NCI-H510A (cell line): ENCODE results near the gene LRRC55.
"Not testable (repeated sequence)": the region's sequence is repeated elsewhere in the genome, so short reads cannot be mapped to it uniquely, and the experiment has no call there.

Experiments used
- DNase-seq: peaks from one replicate; lab custom pipeline; 2025; lab: John Stamatoyannopoulos, UW

LRRC55 gene

GRCh38 chr11:57161351-57161750 is 20.4 kb upstream of the LRRC55 start:
- no peak for DNase-seq

GRCh38 chr11:57162179-57162898 is 19.4 kb upstream of the LRRC55 start:
- no peak for DNase-seq

- no peak for DNase-seq
Measured at GRCh38 chr11:57163160-57163868, 18.4 kb upstream of the LRRC55 start.

GRCh38 chr11:57164317-57164716 is 17.4 kb upstream of the LRRC55 start:
- DNase-seq, result no peak

GRCh38 chr11:57167125-57167846 is 14.5 kb upstream of the LRRC55 start:
- DNase-seq, result no peak

GRCh38 chr11:57169732-57170313 is 11.9 kb upstream of the LRRC55 start:
- not testable (repeated sequence) for DNase-seq

GRCh38 chr11:57172031-57172430 is 9.7 kb upstream of the LRRC55 start:
- DNase-seq, result no peak

GRCh38 chr11:57174656-57175055 is 7.1 kb upstream of the LRRC55 start:
- no peak for DNase-seq

GRCh38 chr11:57175478-57175877 is 6.3 kb upstream of the LRRC55 start:
- DNase-seq, result no peak

- DNase-seq, result no peak
Measured at GRCh38 chr11:57178334-57178733, 3.4 kb upstream of the LRRC55 start.

- no peak for DNase-seq
Measured at GRCh38 chr11:57179681-57180080, 2.1 kb upstream of the LRRC55 start.

- DNase-seq, result no peak
Measured at GRCh38 chr11:57180081-57180561, 1.6 kb upstream of the LRRC55 start.

GRCh38 chr11:57180964-57181363 is 789 bp upstream of the LRRC55 start:
- no peak for DNase-seq

- no peak for DNase-seq
Measured at GRCh38 chr11:57182896-57183295, 1.1 kb downstream of the LRRC55 start.

GRCh38 chr11:57190548-57190947 is 8.8 kb downstream of the LRRC55 start:
- no peak for DNase-seq

GRCh38 chr11:57191311-57192219 is 9.8 kb downstream of the LRRC55 start:
- no peak for DNase-seq

- no peak for DNase-seq
Measured at GRCh38 chr11:57192316-57192715, 10.6 kb downstream of the LRRC55 start.

GRCh38 chr11:57196596-57196995 is 14.8 kb downstream of the LRRC55 start:
- DNase-seq, result no peak

GRCh38 chr11:57197762-57198161 is 16.0 kb downstream of the LRRC55 start:
- DNase-seq, result no peak

- no peak for DNase-seq
Measured at GRCh38 chr11:57199330-57199729, 17.6 kb downstream of the LRRC55 start.

GRCh38 chr11:57200917-57201316 is 19.2 kb downstream of the LRRC55 start:
- DNase-seq, result no peak
